DMS 273 (cell line): ENCODE results near the gene USP14.
"Not testable (repeated sequence)": the region's sequence is repeated elsewhere in the genome, so short reads cannot be mapped to it uniquely, and the experiment has no call there.

Experiments used
- DNase-seq: peaks from one replicate; lab custom pipeline; 2025; ENCODE audit not compliant: unreplicated experiment; lab: John Stamatoyannopoulos, UW

The USP14 gene

GRCh38 chr18:158128-159036, at the start of gene USP14:
TSS of gene USP14 (plus strand) at chr18:158557. CDS start at chr18:158699, 142 bp downstream.
- DNase-seq: peak; percentile 99

GRCh38 chr18:108665-109063, 49.7 kb upstream of the USP14 start:
- DNase-seq: not testable (repeated sequence)

- DNase-seq: not testable (repeated sequence)
These were observed 49.0 kb upstream of the USP14 start for GRCh38 chr18:109130-109921.

GRCh38 chr18:109922-110261, 48.5 kb upstream of the USP14 start:
- DNase-seq: not testable (repeated sequence)

- not testable (repeated sequence) for DNase-seq
These were observed 47.8 kb upstream of the USP14 start for GRCh38 chr18:110351-111201.

GRCh38 chr18:111306-112014, 46.9 kb upstream of the USP14 start:
- no peak for DNase-seq

- not testable (repeated sequence) for DNase-seq
These were observed 46.2 kb upstream of the USP14 start for GRCh38 chr18:112015-112733.

GRCh38 chr18:120539-121260, 37.7 kb upstream of the USP14 start:
- DNase-seq: not testable (repeated sequence)

- DNase-seq: no peak
These were observed 23.3 kb upstream of the USP14 start for GRCh38 chr18:135045-135444.

- DNase-seq: peak; percentile 17
These were observed 21.9 kb upstream of the USP14 start for GRCh38 chr18:136433-136832.

- DNase-seq: no peak
These were observed 21.0 kb upstream of the USP14 start for GRCh38 chr18:137327-137726.

GRCh38 chr18:140670-141266, 17.6 kb upstream of the USP14 start:
- no peak for DNase-seq

GRCh38 chr18:142624-143296, 15.6 kb upstream of the USP14 start:
- not testable (repeated sequence) for DNase-seq

GRCh38 chr18:148841-149240, 9.5 kb upstream of the USP14 start:
- DNase-seq: no peak

GRCh38 chr18:154151-154550, 4.2 kb upstream of the USP14 start:
- DNase-seq: peak; percentile 7

- DNase-seq: no peak
These were observed 2.7 kb upstream of the USP14 start for GRCh38 chr18:155688-156087.

GRCh38 chr18:156514-157230, 1.7 kb upstream of the USP14 start:
- no peak for DNase-seq
